WTC11 (cell line): ENCODE results near the gene CCDC121. TPM values are rescaled to one million over a fixed set of nuclear protein-coding genes. Genes with fewer than 3 reads are reported as not detected.

Experiments used
- ATAC-seq: fragments of 200-7000 bp; cut with Tn5 transposase; 2 replicates; pipeline ENCODE4 v1.10.0; 2021; ENCODE audit warnings: mild to moderate bottlenecking, moderate library complexity
- CTCF ChIA-PET: fragments of 300-600 bp; sonication (Branson Sonifier 250); formaldehyde crosslinking; loops from one replicate; lab custom pipeline; 2021; ENCODE audit warnings: antibody characterized with exemption; lab: Charles Lee
- POLR2A ChIA-PET: fragments of 350-600 bp; sonication (Branson Sonifier 250); formaldehyde crosslinking; loops from one replicate; lab custom pipeline; 2021; ENCODE audit warnings: antibody characterized with exemption; lab: Charles Lee
- DNase-seq: peaks from one replicate; pipeline ENCODE4 v3.0.0; 2021; ENCODE audit warnings: low spot score
- H3K27ac Mint-ChIP-seq: 2 replicates; pipeline ENCODE4 v1.8.0; 2021; ENCODE audit warnings: mixed read lengths
- H3K27me3 Mint-ChIP-seq: 2 replicates; pipeline ENCODE4 v1.8.0; 2021; ENCODE audit warnings: low read depth, mild to moderate bottlenecking, moderate library complexity, mixed read lengths
- H3K36me3 Mint-ChIP-seq: 2 replicates; pipeline ENCODE4 v1.8.0; 2021; ENCODE audit warnings: mixed read lengths
- H3K4me1 Mint-ChIP-seq: 2 replicates; pipeline ENCODE4 v1.8.0; 2022; ENCODE audit warnings: mixed read lengths
- H3K4me3 Mint-ChIP-seq: 2 replicates; pipeline ENCODE4 v1.8.0; 2021; ENCODE audit warnings: mild to moderate bottlenecking, moderate library complexity, mixed read lengths
- H3K9me3 Mint-ChIP-seq: 2 replicates; pipeline ENCODE4 v1.8.0; 2021; ENCODE audit warnings: mixed read lengths
- GABPB1 ChIP-seq: sonication (generic); formaldehyde crosslinking; IDR thresholded peaks from 2 replicates; pipeline ENCODE4 v1.8.1; 2023; ENCODE audit warnings: mild to moderate bottlenecking, missing genetic modification reagents
- JUN ChIP-seq: sonication (generic); formaldehyde crosslinking; IDR thresholded peaks from 2 replicates; pipeline ENCODE4 v1.8.0; 2023; ENCODE audit warnings: mild to moderate bottlenecking, missing genetic modification reagents
- PRRX2 ChIP-seq: fragments of 250-450 bp; sonication (Bioruptor Pico); IDR thresholded peaks from 2 replicates; pipeline ENCODE4 v1.8.0; 2021; ENCODE audit warnings: mild to moderate bottlenecking
- RORB ChIP-seq: fragments of 250-450 bp; sonication (Bioruptor Pico); IDR thresholded peaks from 2 replicates; pipeline ENCODE4 v1.9.0; 2021; ENCODE audit warnings: mild to moderate bottlenecking
- TP53 ChIP-seq: sonication (generic); formaldehyde crosslinking; IDR thresholded peaks from 2 replicates; pipeline ENCODE4 v1.8.1; 2023; ENCODE audit warnings: mild to moderate bottlenecking, missing genetic modification reagents
- ZNF671 ChIP-seq: fragments of 250-450 bp; sonication (Bioruptor Pico); IDR thresholded peaks from 2 replicates; pipeline ENCODE4 v1.8.0; 2021; ENCODE audit warnings: mild to moderate bottlenecking
- total RNA-seq: library from RNA; stranded (reverse); gene quantifications from 3 replicates; pipeline ENCODE4 v1.2.3, GENCODE V29; 2021
- TF ChIP-seq, protein P1 (sequence below): fragments of 200-600 bp; IDR thresholded peaks from 2 replicates; pipeline ENCODE4 v1.8.0; 2022; ENCODE audit warnings: antibody characterized with exemption
- TF ChIP-seq, protein P2 (sequence below): sonication (generic); formaldehyde crosslinking; IDR thresholded peaks from 2 replicates; pipeline ENCODE4 v1.8.0; 2023; ENCODE audit warnings: missing genetic modification reagents, mild to moderate bottlenecking, borderline replicate concordance
- TF ChIP-seq, protein P3 (sequence below): sonication (generic); formaldehyde crosslinking; IDR thresholded peaks from 2 replicates; pipeline ENCODE4 v1.8.0; 2022; ENCODE audit warnings: mild to moderate bottlenecking, missing genetic modification reagents
- TF ChIP-seq, protein P4 (sequence below): sonication (generic); formaldehyde crosslinking; IDR thresholded peaks from 2 replicates; pipeline ENCODE4 v1.8.0; 2022; ENCODE audit warnings: mild to moderate bottlenecking, missing genetic modification reagents
- TF ChIP-seq, protein P5 (sequence below): sonication (generic); formaldehyde crosslinking; IDR thresholded peaks from 2 replicates; pipeline ENCODE4 v1.8.1; 2023; ENCODE audit warnings: mild to moderate bottlenecking, moderate library complexity, missing genetic modification reagents
- TF ChIP-seq, protein P6 (sequence below): fragments of 250-450 bp; sonication (Bioruptor Pico); IDR thresholded peaks from 2 replicates; pipeline ENCODE4 v1.9.0; 2021; ENCODE audit warnings: mild to moderate bottlenecking, borderline replicate concordance
- TF ChIP-seq, protein P7 (sequence below): sonication (generic); formaldehyde crosslinking; IDR thresholded peaks from 2 replicates; pipeline ENCODE4 v1.8.0; 2023; ENCODE audit warnings: missing genetic modification reagents

Gene CCDC121
- total RNA-seq, 1 experiment from 2014 or later, result 2.0 TPM

DNA sequence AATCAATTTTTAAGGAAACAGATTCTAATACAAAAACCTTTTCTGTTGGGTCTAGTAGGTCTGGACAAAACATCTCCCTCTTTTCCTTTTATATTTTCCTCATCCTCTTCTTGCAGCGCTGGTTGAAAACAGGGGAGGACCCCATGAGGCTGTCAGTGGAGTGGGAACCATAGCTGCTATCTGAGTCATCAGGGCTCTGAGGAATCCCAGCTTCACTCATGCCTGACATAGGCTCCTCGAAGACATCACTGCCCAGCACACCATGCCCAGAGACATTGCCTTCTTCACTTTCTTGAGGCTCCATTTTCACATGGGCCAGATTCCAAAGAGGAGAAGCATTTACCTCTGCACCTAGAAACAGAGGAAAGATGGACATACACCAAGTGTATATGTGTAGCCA lies 24.6 kb upstream of the CCDC121 start:
- DNase-seq (no peak), ATAC-seq (no peak)
- ChIA-PET CTCF (interaction anchor here (0.8 kb wide), 1 partner anchor 30 kb away, joined by 3 read pairs; no protein-coding TSS in a partner anchor), POLR2A (no interaction called here)
- Mint-ChIP-seq H3K27ac (no peak overlapping the region), H3K27me3 (no peaks in the 10 kb centered on the region), H3K4me3 (no peak overlapping the region), H3K36me3 (peaks cover 60% of the 10 kb centered on the region), H3K4me1 (no peaks in the 10 kb centered on the region; the same call in 1 of the 2 replicates), H3K9me3 (no peaks in the 10 kb centered on the region)
- TF ChIP-seq, protein P1, sequence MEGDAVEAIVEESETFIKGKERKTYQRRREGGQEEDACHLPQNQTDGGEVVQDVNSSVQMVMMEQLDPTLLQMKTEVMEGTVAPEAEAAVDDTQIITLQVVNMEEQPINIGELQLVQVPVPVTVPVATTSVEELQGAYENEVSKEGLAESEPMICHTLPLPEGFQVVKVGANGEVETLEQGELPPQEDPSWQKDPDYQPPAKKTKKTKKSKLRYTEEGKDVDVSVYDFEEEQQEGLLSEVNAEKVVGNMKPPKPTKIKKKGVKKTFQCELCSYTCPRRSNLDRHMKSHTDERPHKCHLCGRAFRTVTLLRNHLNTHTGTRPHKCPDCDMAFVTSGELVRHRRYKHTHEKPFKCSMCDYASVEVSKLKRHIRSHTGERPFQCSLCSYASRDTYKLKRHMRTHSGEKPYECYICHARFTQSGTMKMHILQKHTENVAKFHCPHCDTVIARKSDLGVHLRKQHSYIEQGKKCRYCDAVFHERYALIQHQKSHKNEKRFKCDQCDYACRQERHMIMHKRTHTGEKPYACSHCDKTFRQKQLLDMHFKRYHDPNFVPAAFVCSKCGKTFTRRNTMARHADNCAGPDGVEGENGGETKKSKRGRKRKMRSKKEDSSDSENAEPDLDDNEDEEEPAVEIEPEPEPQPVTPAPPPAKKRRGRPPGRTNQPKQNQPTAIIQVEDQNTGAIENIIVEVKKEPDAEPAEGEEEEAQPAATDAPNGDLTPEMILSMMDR, result no peak
- TF ChIP-seq, protein P2, sequence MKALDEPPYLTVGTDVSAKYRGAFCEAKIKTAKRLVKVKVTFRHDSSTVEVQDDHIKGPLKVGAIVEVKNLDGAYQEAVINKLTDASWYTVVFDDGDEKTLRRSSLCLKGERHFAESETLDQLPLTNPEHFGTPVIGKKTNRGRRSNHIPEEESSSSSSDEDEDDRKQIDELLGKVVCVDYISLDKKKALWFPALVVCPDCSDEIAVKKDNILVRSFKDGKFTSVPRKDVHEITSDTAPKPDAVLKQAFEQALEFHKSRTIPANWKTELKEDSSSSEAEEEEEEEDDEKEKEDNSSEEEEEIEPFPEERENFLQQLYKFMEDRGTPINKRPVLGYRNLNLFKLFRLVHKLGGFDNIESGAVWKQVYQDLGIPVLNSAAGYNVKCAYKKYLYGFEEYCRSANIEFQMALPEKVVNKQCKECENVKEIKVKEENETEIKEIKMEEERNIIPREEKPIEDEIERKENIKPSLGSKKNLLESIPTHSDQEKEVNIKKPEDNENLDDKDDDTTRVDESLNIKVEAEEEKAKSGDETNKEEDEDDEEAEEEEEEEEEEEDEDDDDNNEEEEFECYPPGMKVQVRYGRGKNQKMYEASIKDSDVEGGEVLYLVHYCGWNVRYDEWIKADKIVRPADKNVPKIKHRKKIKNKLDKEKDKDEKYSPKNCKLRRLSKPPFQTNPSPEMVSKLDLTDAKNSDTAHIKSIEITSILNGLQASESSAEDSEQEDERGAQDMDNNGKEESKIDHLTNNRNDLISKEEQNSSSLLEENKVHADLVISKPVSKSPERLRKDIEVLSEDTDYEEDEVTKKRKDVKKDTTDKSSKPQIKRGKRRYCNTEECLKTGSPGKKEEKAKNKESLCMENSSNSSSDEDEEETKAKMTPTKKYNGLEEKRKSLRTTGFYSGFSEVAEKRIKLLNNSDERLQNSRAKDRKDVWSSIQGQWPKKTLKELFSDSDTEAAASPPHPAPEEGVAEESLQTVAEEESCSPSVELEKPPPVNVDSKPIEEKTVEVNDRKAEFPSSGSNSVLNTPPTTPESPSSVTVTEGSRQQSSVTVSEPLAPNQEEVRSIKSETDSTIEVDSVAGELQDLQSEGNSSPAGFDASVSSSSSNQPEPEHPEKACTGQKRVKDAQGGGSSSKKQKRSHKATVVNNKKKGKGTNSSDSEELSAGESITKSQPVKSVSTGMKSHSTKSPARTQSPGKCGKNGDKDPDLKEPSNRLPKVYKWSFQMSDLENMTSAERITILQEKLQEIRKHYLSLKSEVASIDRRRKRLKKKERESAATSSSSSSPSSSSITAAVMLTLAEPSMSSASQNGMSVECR (CRISPR knock-in tag), result no peak
- TF ChIP-seq, protein P3, sequence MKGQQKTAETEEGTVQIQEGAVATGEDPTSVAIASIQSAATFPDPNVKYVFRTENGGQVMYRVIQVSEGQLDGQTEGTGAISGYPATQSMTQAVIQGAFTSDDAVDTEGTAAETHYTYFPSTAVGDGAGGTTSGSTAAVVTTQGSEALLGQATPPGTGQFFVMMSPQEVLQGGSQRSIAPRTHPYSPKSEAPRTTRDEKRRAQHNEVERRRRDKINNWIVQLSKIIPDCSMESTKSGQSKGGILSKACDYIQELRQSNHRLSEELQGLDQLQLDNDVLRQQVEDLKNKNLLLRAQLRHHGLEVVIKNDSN, result no peak
- TF ChIP-seq PRRX2 (CRISPR knock-in tag), result no peak
- TF ChIP-seq JUN, result no peak
- TF ChIP-seq, protein P4, sequence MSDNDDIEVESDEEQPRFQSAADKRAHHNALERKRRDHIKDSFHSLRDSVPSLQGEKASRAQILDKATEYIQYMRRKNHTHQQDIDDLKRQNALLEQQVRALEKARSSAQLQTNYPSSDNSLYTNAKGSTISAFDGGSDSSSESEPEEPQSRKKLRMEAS (CRISPR knock-in tag), result no peak
- no peak for TF ChIP-seq GABPB1
- no peak for TF ChIP-seq TP53 (CRISPR knock-in tag)
- TF ChIP-seq RORB (CRISPR knock-in tag), result no peak
- TF ChIP-seq, protein P5, sequence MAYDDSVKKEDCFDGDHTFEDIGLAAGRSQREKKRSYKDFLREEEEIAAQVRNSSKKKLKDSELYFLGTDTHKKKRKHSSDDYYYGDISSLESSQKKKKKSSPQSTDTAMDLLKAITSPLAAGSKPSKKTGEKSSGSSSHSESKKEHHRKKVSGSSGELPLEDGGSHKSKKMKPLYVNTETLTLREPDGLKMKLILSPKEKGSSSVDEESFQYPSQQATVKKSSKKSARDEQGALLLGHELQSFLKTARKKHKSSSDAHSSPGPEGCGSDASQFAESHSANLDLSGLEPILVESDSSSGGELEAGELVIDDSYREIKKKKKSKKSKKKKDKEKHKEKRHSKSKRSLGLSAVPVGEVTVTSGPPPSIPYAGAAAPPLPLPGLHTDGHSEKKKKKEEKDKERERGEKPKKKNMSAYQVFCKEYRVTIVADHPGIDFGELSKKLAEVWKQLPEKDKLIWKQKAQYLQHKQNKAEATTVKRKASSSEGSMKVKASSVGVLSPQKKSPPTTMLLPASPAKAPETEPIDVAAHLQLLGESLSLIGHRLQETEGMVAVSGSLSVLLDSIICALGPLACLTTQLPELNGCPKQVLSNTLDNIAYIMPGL (CRISPR knock-in tag), result no peak
- TF ChIP-seq, protein P6, sequence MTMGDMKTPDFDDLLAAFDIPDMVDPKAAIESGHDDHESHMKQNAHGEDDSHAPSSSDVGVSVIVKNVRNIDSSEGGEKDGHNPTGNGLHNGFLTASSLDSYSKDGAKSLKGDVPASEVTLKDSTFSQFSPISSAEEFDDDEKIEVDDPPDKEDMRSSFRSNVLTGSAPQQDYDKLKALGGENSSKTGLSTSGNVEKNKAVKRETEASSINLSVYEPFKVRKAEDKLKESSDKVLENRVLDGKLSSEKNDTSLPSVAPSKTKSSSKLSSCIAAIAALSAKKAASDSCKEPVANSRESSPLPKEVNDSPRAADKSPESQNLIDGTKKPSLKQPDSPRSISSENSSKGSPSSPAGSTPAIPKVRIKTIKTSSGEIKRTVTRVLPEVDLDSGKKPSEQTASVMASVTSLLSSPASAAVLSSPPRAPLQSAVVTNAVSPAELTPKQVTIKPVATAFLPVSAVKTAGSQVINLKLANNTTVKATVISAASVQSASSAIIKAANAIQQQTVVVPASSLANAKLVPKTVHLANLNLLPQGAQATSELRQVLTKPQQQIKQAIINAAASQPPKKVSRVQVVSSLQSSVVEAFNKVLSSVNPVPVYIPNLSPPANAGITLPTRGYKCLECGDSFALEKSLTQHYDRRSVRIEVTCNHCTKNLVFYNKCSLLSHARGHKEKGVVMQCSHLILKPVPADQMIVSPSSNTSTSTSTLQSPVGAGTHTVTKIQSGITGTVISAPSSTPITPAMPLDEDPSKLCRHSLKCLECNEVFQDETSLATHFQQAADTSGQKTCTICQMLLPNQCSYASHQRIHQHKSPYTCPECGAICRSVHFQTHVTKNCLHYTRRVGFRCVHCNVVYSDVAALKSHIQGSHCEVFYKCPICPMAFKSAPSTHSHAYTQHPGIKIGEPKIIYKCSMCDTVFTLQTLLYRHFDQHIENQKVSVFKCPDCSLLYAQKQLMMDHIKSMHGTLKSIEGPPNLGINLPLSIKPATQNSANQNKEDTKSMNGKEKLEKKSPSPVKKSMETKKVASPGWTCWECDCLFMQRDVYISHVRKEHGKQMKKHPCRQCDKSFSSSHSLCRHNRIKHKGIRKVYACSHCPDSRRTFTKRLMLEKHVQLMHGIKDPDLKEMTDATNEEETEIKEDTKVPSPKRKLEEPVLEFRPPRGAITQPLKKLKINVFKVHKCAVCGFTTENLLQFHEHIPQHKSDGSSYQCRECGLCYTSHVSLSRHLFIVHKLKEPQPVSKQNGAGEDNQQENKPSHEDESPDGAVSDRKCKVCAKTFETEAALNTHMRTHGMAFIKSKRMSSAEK (CRISPR knock-in tag), result no peak
- TF ChIP-seq ZNF671, result no peak
- TF ChIP-seq, protein P7, sequence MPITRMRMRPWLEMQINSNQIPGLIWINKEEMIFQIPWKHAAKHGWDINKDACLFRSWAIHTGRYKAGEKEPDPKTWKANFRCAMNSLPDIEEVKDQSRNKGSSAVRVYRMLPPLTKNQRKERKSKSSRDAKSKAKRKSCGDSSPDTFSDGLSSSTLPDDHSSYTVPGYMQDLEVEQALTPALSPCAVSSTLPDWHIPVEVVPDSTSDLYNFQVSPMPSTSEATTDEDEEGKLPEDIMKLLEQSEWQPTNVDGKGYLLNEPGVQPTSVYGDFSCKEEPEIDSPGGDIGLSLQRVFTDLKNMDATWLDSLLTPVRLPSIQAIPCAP (CRISPR knock-in tag), result no peak
